Liver (tissue), 9 donors: ENCODE results near the gene FKBP1B. TPM values are rescaled to one million over a fixed set of nuclear protein-coding genes. Genes with fewer than 3 reads are reported as not detected.

Source experiments
- DNase-seq: peaks from one replicate; pipeline ENCODE4 v3.0.0-alpha.2; 2017; ENCODE audit warnings: low spot score
- H3K27ac ChIP-seq, 2 donors: one replicate each; pipeline ENCODE4 v1.7.0; 2013; ENCODE audit warnings: inconsistent platforms in 2 of 2, low read length in 2 of 2, control low read depth in 1 of 2, low read depth in 1 of 2, mild to moderate bottlenecking in 1 of 2
- H3K27me3 ChIP-seq, 4 donors: one replicate each; pipeline versions ENCODE4 v1.6.1 to v1.7.0; 2013; ENCODE audit warnings: low read length in 3 of 4, inconsistent platforms in 1 of 4, mild to moderate bottlenecking in 1 of 4, moderate library complexity in 1 of 4; ENCODE audit not compliant: control insufficient read depth in 4 of 4, insufficient read depth in 4 of 4
- H3K36me3 ChIP-seq, 4 donors: one replicate each; pipeline versions ENCODE4 v1.6.1 to v1.7.0; 2013; ENCODE audit warnings: low read length in 3 of 4, mild to moderate bottlenecking in 3 of 4, low read depth in 1 of 4, moderate library complexity in 1 of 4; ENCODE audit not compliant: control insufficient read depth in 4 of 4, insufficient read depth in 3 of 4
- H3K4me1 ChIP-seq, 4 donors: one replicate each; pipeline versions ENCODE4 v1.6.1 to v1.7.0; 2013; ENCODE audit warnings: low read length in 3 of 4, mild to moderate bottlenecking in 3 of 4, moderate library complexity in 1 of 4; ENCODE audit not compliant: control insufficient read depth in 4 of 4, insufficient read depth in 4 of 4
- H3K4me3 ChIP-seq, 3 donors: one replicate each; pipeline versions ENCODE4 v1.6.1 to v1.7.0; 2013; ENCODE audit warnings: low read length in 3 of 3, control low read depth in 1 of 3, low read depth in 1 of 3, mild to moderate bottlenecking in 1 of 3
- H3K9ac ChIP-seq, 2 donors: one replicate each; pipeline ENCODE4 v1.7.0; 2013; ENCODE audit warnings: low read length in 2 of 2, mild to moderate bottlenecking in 2 of 2, moderate library complexity in 2 of 2, control low read depth in 1 of 2, low read depth in 1 of 2
- H3K9me3 ChIP-seq, 4 donors: one replicate each; pipeline versions ENCODE4 v1.6.1 to v1.7.0; 2013; ENCODE audit warnings: low read length in 3 of 4; ENCODE audit not compliant: control insufficient read depth in 4 of 4
- EGR1 ChIP-seq, 2 donors: IDR thresholded peaks; 2 replicates each; pipeline ENCODE4 v1.6.1; 2016 to 2018; ENCODE audit warnings: antibody characterized with exemption in 2 of 2, low read depth in 2 of 2
- FOXA1 ChIP-seq: IDR thresholded peaks from 2 replicates; pipeline ENCODE4 v1.6.1; 2016; ENCODE audit warnings: antibody characterized with exemption
- FOXA2 ChIP-seq: IDR thresholded peaks from 2 replicates; pipeline ENCODE4 v1.6.1; 2016; ENCODE audit warnings: antibody characterized with exemption
- HNF4A ChIP-seq, 2 donors: conservative IDR thresholded peaks; 2 replicates each; pipeline ENCODE4 v1.6.1; 2016; ENCODE audit warnings: antibody characterized with exemption in 2 of 2, mild to moderate bottlenecking in 2 of 2
- HNF4G ChIP-seq: IDR thresholded peaks from 2 replicates; pipeline ENCODE4 v1.6.1; 2016; ENCODE audit warnings: antibody characterized with exemption
- RAD21 ChIP-seq, 2 donors: IDR thresholded peaks; 2 replicates each; pipeline ENCODE4 v1.6.1; 2016; ENCODE audit warnings: antibody characterized with exemption in 2 of 2, mild to moderate bottlenecking in 2 of 2
- RXRA ChIP-seq, 2 donors: IDR thresholded peaks; 2 replicates each; pipeline ENCODE4 v1.6.1; 2017 to 2018; ENCODE audit warnings: antibody characterized with exemption in 2 of 2, mild to moderate bottlenecking in 1 of 2
- SP1 ChIP-seq: IDR thresholded peaks from 2 replicates; pipeline ENCODE4 v1.6.1; 2018; ENCODE audit warnings: antibody characterized with exemption, mild to moderate bottlenecking
- TAF1 ChIP-seq: conservative IDR thresholded peaks from 2 replicates; pipeline ENCODE4 v1.6.1; 2016; ENCODE audit warnings: antibody characterized with exemption, mild to moderate bottlenecking
- YY1 ChIP-seq: IDR thresholded peaks from 2 replicates; pipeline ENCODE4 v1.6.1; 2016; ENCODE audit warnings: antibody characterized with exemption, mild to moderate bottlenecking
- WGBS: extraction: QIAGEN DNeasy Blood & Tissue Kit; methylation state at CpG from one replicate; pipeline ENCODE4 v1.1.7; 2013; 5-methylcytosine and 5-hydroxymethylcytosine counted together
- polyA plus RNA-seq, 2 donors: library from polyadenylated mRNA; stranded (reverse) in 1 of 2; unstranded in 1 of 2; fragments of 200-250 nt in 1 of 2; fragments of >200 nt in 1 of 2; fragmentation: Nextera tagmentation in 1 of 2; extraction: Ambion mirVana in 1 of 2; gene quantifications; one replicate each; pipeline versions ENCODE4 v1.2.1 to v1.2.3, GENCODE V29; 2013 to 2015
- total RNA-seq, 2 donors: library from RNA; depleted of rRNA; stranded (reverse); fragments of >200 nt; gene quantifications; one replicate each; pipeline ENCODE4 v1.2.3, GENCODE V29; 2014
- TF ChIP-seq, protein P1 (sequence below): fragments of 150-350 bp; IDR thresholded peaks from 2 replicates; pipeline ENCODE4 v1.5.1; 2017; ENCODE audit warnings: improper control_type of control experiment, low read depth, low read length; ENCODE audit not compliant: missing input control
- TF ChIP-seq, protein P2 (sequence below): IDR thresholded peaks from 2 replicates; pipeline ENCODE4 v1.6.1; 2016; ENCODE audit warnings: antibody characterized with exemption
- donor health status: healthy.
- donor health status: healthy.
- donor health status: healthy.
- donor health status: healthy.
- donor health status: healthy.

Gene FKBP1B
- total RNA-seq (10 to 100 TPM in 1 of 2 donors, 1 to 10 TPM in 1; 3.6 to 23.6 TPM), polyA plus RNA-seq (10 to 100 TPM in 1 of 2 donors, 1 to 10 TPM in 1; 7.8 to 15.3 TPM)

DNA sequence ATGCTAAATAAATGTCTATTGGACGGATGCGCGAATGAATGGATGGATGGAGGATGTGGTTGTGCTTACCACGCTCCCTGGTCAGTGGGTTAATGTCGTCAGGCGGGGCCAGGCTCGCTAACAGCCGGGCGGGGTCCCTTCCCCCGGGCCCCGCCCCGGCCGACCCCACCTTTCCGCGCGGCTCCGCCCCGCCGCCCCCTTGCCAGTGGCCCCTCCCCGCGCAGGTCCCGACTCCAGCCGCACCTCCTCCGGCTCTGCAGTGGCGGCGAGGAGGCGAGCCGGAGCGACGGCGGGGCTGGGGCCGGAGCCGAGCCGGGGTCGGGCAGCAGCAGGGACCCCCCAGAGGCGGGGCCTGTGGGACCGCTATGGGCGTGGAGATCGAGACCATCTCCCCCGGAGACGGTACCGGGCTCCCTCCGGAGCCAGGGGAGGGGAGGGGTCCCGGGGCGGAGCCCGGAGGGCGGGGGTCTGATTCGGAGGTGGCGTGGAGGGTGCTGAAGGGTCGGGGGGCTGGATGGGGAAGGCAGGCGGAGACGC, at the start of gene FKBP1B:
TSS of gene FKBP1B (plus strand) at position 257 of the 537 bp plus-strand sequence. CDS start at position 366, 109 bp downstream.
- Histone ChIP-seq H3K9ac (peak within 1 kb of the TSS in 1 of 2 donors; percentile 16), H3K4me3 (peak within 1 kb of the TSS in 2 of 3 donors; percentile 67 to 79), H3K9me3 (no peaks in the 10 kb centered on the region), H3K27me3 (no peaks in the 10 kb centered on the region), H3K36me3 (no peaks in the 10 kb centered on the region), H3K27ac (no peak within 1 kb of the TSS), H3K4me1 (peaks cover 3 to 28% (median 18%) of the 10 kb centered on the region in 4 donors)
- DNase-seq: peak; percentile 79
- 1% methylated on average over 52 of the region's 52 CpGs for WGBS
- TF ChIP-seq, protein P1, sequence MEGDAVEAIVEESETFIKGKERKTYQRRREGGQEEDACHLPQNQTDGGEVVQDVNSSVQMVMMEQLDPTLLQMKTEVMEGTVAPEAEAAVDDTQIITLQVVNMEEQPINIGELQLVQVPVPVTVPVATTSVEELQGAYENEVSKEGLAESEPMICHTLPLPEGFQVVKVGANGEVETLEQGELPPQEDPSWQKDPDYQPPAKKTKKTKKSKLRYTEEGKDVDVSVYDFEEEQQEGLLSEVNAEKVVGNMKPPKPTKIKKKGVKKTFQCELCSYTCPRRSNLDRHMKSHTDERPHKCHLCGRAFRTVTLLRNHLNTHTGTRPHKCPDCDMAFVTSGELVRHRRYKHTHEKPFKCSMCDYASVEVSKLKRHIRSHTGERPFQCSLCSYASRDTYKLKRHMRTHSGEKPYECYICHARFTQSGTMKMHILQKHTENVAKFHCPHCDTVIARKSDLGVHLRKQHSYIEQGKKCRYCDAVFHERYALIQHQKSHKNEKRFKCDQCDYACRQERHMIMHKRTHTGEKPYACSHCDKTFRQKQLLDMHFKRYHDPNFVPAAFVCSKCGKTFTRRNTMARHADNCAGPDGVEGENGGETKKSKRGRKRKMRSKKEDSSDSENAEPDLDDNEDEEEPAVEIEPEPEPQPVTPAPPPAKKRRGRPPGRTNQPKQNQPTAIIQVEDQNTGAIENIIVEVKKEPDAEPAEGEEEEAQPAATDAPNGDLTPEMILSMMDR: no peak
- TF ChIP-seq FOXA2 (no peak), RXRA (IDR thresholded peaks at IDR 0.05) (no peak)

DNA sequence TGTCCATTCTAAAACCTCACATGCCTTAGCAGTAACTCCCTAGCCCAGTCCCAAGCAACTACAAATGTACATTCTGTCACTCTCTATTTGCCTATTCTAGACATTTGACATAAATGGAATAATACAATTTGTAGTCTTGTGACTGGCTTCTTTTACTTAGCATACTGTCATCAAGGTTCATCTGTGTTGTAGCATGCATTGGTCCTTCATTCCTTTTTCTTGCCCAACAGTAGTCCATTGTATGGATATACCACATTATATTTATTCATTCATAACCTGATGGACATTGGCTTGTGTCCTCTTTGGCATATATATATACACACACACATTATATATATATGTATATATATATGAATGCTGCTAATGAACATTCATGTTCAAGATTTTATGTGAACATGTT, 41.8 kb upstream of the FKBP1B start:
- no peak for DNase-seq
- TF ChIP-seq HNF4A (conservative IDR thresholded peaks at IDR 0.05): no peak
- no peak for TF ChIP-seq YY1
- no peak for TF ChIP-seq TAF1
- Histone ChIP-seq H3K9me3 (no peaks in the 10 kb centered on the region), H3K36me3 (peaks cover 0 to 2% (median 0%) of the 10 kb centered on the region in 4 donors), H3K4me1 (peaks cover 3 to 10% (median 6%) of the 10 kb centered on the region in 4 donors), H3K4me3 (no peak overlapping the region), H3K27ac (no peak overlapping the region), H3K27me3 (no peaks in the 10 kb centered on the region), H3K9ac (no peak overlapping the region)

DNA sequence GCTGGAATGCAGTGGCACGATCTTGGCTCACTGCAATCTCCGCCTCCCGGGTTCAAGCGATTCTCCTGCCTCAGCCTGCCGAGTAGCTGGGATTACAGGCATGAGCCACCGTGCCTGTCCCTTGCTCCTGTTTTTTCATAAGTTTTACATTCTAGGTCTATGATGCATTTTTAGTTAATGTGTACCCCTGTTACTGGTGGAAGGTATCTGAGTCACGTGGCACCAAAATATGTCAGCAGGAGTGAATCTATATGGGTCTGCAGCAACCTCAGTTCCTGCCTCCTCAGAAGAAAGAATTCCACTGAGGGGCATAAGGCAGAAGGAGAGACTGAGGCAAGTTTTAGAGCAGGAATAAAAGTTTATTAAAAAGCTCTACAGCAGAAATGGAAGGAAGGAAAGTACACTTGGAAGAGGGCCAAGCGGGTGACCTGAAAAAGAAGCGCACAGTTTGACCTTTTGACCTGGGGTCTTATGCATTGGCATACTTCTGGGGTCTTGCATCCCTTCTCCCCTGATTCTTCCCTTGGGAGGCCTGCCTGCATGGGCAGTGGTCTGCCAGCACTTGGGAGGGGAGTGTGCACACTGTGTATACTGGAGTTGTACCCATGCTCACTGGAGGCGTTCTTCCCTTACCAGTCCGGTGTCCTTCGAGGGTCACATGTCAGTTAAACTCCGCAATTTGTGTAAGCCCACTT, 40.7 kb upstream of the FKBP1B start:
- Histone ChIP-seq H3K4me3 (no peak overlapping the region), H3K4me1 (peaks cover 3 to 10% (median 6%) of the 10 kb centered on the region in 4 donors), H3K9ac (no peak overlapping the region), H3K27me3 (no peaks in the 10 kb centered on the region), H3K27ac (no peak overlapping the region), H3K9me3 (no peaks in the 10 kb centered on the region), H3K36me3 (no peaks in the 10 kb centered on the region)
- DNase-seq: peak; percentile 37
- TF ChIP-seq SP1 (no peak), FOXA1 (no peak), FOXA2 (no peak), HNF4G (no peak), RAD21 (IDR thresholded peaks at IDR 0.05) (no peak), EGR1 (IDR thresholded peaks at IDR 0.05; ENCODE audit: low read depth in 2 of 2) (no peak), TAF1 (no peak)
- TF ChIP-seq, protein P2, sequence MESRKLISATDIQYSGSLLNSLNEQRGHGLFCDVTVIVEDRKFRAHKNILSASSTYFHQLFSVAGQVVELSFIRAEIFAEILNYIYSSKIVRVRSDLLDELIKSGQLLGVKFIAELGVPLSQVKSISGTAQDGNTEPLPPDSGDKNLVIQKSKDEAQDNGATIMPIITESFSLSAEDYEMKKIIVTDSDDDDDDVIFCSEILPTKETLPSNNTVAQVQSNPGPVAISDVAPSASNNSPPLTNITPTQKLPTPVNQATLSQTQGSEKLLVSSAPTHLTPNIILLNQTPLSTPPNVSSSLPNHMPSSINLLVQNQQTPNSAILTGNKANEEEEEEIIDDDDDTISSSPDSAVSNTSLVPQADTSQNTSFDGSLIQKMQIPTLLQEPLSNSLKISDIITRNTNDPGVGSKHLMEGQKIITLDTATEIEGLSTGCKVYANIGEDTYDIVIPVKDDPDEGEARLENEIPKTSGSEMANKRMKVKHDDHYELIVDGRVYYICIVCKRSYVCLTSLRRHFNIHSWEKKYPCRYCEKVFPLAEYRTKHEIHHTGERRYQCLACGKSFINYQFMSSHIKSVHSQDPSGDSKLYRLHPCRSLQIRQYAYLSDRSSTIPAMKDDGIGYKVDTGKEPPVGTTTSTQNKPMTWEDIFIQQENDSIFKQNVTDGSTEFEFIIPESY: no peak
- 86% methylated on average over 13 of the region's 13 CpGs for WGBS
